ENCODE measurements around the gene ATP9A.
A peak's percentile ranks its signal among the peaks of the same experiment; 100 is the strongest.
"Not testable (repeated sequence)": the region's sequence is repeated elsewhere in the genome, so short reads cannot be mapped to it uniquely, and the experiment has no call there.

ATP9A gene

DNA sequence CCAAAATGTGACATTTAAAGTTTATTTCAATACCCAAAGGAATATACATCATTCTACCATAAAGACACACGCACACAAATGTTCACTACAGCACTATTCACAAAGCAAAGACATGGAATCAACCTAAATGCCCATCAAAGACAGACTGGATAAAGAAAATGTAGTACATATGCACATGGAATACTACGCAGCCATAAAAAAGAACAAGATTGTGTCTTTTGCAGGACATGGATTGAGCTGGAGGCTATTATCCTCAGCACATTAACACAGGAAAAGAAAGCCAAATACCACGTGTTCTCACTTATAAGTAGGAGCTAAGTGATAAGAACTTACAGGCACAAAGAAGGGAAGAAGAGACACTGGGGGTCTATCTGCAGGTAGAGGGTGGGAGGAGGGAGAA lies 22.4 kb downstream of the ATP9A start:
- H3K14ac ChIP-seq (ENCODE audit: low read length) = no peak overlapping the region
- H3K36me3 ChIP-seq (replicated peaks in 1 of 2; ENCODE audit: control insufficient read depth in 2 of 2, insufficient read depth in 2 of 2, low read length in 2 of 2) = no peaks in the 10 kb centered on the region
- no peak overlapping the region for H2AFZ ChIP-seq (ENCODE audit: low read length)
- DNase-seq (ENCODE audit: low spot score) = no peak
- no peak overlapping the region for H2BK15ac ChIP-seq (ENCODE audit: low read length)
- no peak overlapping the region for H2BK5ac ChIP-seq (ENCODE audit: low read length)
- H3K9me3 ChIP-seq (replicated peaks in 1 of 2; ENCODE audit: control insufficient read depth in 2 of 2, insufficient read depth in 1 of 2, low read depth in 1 of 2, low read length in 2 of 2) = peaks cover 0 to 2% of the 10 kb centered on the region in 2 donors
- H3K4me2 ChIP-seq (ENCODE audit: insufficient read depth, low read length, poor library complexity, severe bottlenecking) = no peak overlapping the region
- H3K23ac ChIP-seq (ENCODE audit: low read depth, low read length, poor library complexity) = no peak overlapping the region
- H3K27ac ChIP-seq (replicated peaks; ENCODE audit: low read length) = no peak overlapping the region
- no peak overlapping the region for H2AK5ac ChIP-seq (ENCODE audit: low read depth, low read length)
- H2BK12ac ChIP-seq (ENCODE audit: low read length) = no peak overlapping the region
- no peak overlapping the region for H4K8ac ChIP-seq (ENCODE audit: low read depth, low read length)
- H2BK120ac ChIP-seq (ENCODE audit: low read depth, low read length) = no peak overlapping the region
- no peak overlapping the region for H3K18ac ChIP-seq (ENCODE audit: low read length)
- H3K79me1 ChIP-seq (ENCODE audit: low read depth, low read length) = peaks cover 3% of the 10 kb centered on the region
- no peak overlapping the region for H3K4ac ChIP-seq (ENCODE audit: low read length)
- H3K27me3 ChIP-seq (ENCODE audit: control insufficient read depth in 3 of 3, insufficient read depth in 3 of 3, low read depth in 1 of 3, low read length in 3 of 3) = no peaks in the 10 kb centered on the region
- peaks cover 0 to 6% of the 10 kb centered on the region in 2 donors for H3K4me1 ChIP-seq (ENCODE audit: control insufficient read depth in 2 of 2, insufficient read depth in 1 of 2, low read depth in 1 of 2, low read length in 2 of 2)
- WGBS, 2 donors (ENCODE audit: extremely low coverage in 2 of 2, insufficient read length in 2 of 2, insufficient replicate concordance in 1 of 2) = no CpG with 5 or more reads among the region's 3 CpGs
- H3K9ac ChIP-seq (ENCODE audit: low read depth, low read length, poor library complexity) = no peak overlapping the region
- no peak overlapping the region for H4K91ac ChIP-seq (ENCODE audit: low read depth, low read length, poor library complexity)
- no peak overlapping the region for H3K4me3 ChIP-seq (ENCODE audit: low read length in 2 of 2)

DNA sequence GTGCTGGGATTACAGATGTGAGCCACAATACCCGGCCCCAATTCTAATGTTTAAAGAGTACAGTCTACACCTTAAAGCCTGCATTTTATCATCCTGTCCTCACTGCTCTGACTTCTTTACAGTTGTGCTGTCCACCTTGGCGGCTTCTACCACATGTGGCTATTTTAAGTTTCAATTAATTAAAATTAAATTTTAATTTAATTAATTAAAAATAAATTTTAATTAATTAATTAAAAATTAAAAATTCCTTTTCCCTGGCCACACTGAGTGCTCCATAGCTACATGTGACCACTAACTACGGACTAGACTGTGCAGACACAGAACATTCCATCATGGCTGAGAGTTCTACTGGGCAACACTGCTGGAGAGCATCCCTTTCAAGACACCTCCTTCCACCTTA lies 27.4 kb downstream of the ATP9A start:
- Histone ChIP-seq H3K4me2 (ENCODE audit: insufficient read depth, low read length, poor library complexity, severe bottlenecking) (no peak overlapping the region), H2BK5ac (ENCODE audit: low read length) (no peak overlapping the region), H3K27me3 (ENCODE audit: control insufficient read depth in 3 of 3, insufficient read depth in 3 of 3, low read depth in 1 of 3, low read length in 3 of 3) (no peaks in the 10 kb centered on the region), H2BK12ac (ENCODE audit: low read length) (no peak overlapping the region), H2BK15ac (ENCODE audit: low read length) (no peak overlapping the region), H3K27ac (replicated peaks; ENCODE audit: low read length) (no peak overlapping the region), H4K91ac (ENCODE audit: low read depth, low read length, poor library complexity) (no peak overlapping the region), H2AK5ac (ENCODE audit: low read depth, low read length) (no peak overlapping the region), H2AFZ (ENCODE audit: low read length) (no peak overlapping the region), H3K4me1 (ENCODE audit: control insufficient read depth in 2 of 2, insufficient read depth in 1 of 2, low read depth in 1 of 2, low read length in 2 of 2) (peaks cover 0 to 4% of the 10 kb centered on the region in 2 donors), H3K4me3 (ENCODE audit: low read length in 2 of 2) (no peak overlapping the region), H3K36me3 (replicated peaks in 1 of 2; ENCODE audit: control insufficient read depth in 2 of 2, insufficient read depth in 2 of 2, low read length in 2 of 2) (no peaks in the 10 kb centered on the region), H3K14ac (ENCODE audit: low read length) (no peak overlapping the region), H3K79me1 (ENCODE audit: low read depth, low read length) (peaks cover 3% of the 10 kb centered on the region), H3K23ac (ENCODE audit: low read depth, low read length, poor library complexity) (no peak overlapping the region), H3K18ac (ENCODE audit: low read length) (no peak overlapping the region), H4K8ac (ENCODE audit: low read depth, low read length) (no peak overlapping the region), H2BK120ac (ENCODE audit: low read depth, low read length) (no peak overlapping the region), H3K9me3 (replicated peaks in 1 of 2; ENCODE audit: control insufficient read depth in 2 of 2, insufficient read depth in 1 of 2, low read depth in 1 of 2, low read length in 2 of 2) (peaks cover 0 to 2% of the 10 kb centered on the region in 2 donors), H3K9ac (ENCODE audit: low read depth, low read length, poor library complexity) (no peak overlapping the region), H3K4ac (ENCODE audit: low read length) (no peak overlapping the region)
- DNase-seq (ENCODE audit: low spot score) = no peak
- no CpG with 5 or more reads among the region's 3 CpGs for WGBS, 2 donors (ENCODE audit: extremely low coverage in 2 of 2, insufficient read length in 2 of 2, insufficient replicate concordance in 1 of 2)

DNA sequence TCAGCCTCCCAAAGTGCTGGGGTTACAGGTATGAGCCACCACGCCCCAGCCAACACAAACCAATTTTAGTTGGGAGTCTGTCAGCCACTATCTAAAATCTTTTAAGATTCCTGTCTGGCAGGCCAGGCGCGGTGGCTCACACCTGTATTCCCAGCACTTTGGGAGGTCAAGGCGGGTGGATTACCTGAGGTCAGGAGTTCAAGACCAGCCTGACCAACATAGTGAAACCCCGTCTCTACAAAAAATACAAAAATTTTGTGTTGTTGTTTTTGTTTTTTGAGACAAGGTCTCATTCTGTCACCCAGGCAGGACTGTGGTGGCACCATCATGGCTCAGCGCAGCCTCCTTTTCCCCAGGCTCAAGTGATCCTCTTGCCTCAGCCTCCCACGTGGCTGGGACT lies 27.9 kb downstream of the ATP9A start:
- not testable (repeated sequence) for H3K18ac ChIP-seq (ENCODE audit: low read length); H2BK12ac ChIP-seq (ENCODE audit: low read length); H2AK5ac ChIP-seq (ENCODE audit: low read depth, low read length); H2BK15ac ChIP-seq (ENCODE audit: low read length); H3K4me3 ChIP-seq (ENCODE audit: low read length in 2 of 2); H2BK120ac ChIP-seq (ENCODE audit: low read depth, low read length); H3K4me2 ChIP-seq (ENCODE audit: insufficient read depth, low read length, poor library complexity, severe bottlenecking); H3K27me3 ChIP-seq (ENCODE audit: control insufficient read depth in 3 of 3, insufficient read depth in 3 of 3, low read depth in 1 of 3, low read length in 3 of 3); H3K4ac ChIP-seq (ENCODE audit: low read length); H3K36me3 ChIP-seq (replicated peaks in 1 of 2; ENCODE audit: control insufficient read depth in 2 of 2, insufficient read depth in 2 of 2, low read length in 2 of 2); H3K23ac ChIP-seq (ENCODE audit: low read depth, low read length, poor library complexity); H2BK5ac ChIP-seq (ENCODE audit: low read length); H4K91ac ChIP-seq (ENCODE audit: low read depth, low read length, poor library complexity); DNase-seq (ENCODE audit: low spot score); H3K9me3 ChIP-seq (replicated peaks in 1 of 2; ENCODE audit: control insufficient read depth in 2 of 2, insufficient read depth in 1 of 2, low read depth in 1 of 2, low read length in 2 of 2); H3K4me1 ChIP-seq (ENCODE audit: control insufficient read depth in 2 of 2, insufficient read depth in 1 of 2, low read depth in 1 of 2, low read length in 2 of 2); H3K14ac ChIP-seq (ENCODE audit: low read length); H4K8ac ChIP-seq (ENCODE audit: low read depth, low read length); H2AFZ ChIP-seq (ENCODE audit: low read length); H3K9ac ChIP-seq (ENCODE audit: low read depth, low read length, poor library complexity); H3K27ac ChIP-seq (replicated peaks; ENCODE audit: low read length); H3K79me1 ChIP-seq (ENCODE audit: low read depth, low read length)
- no CpG with 5 or more reads among the region's 7 CpGs for WGBS, 2 donors (ENCODE audit: extremely low coverage in 2 of 2, insufficient read length in 2 of 2, insufficient replicate concordance in 1 of 2)

DNA sequence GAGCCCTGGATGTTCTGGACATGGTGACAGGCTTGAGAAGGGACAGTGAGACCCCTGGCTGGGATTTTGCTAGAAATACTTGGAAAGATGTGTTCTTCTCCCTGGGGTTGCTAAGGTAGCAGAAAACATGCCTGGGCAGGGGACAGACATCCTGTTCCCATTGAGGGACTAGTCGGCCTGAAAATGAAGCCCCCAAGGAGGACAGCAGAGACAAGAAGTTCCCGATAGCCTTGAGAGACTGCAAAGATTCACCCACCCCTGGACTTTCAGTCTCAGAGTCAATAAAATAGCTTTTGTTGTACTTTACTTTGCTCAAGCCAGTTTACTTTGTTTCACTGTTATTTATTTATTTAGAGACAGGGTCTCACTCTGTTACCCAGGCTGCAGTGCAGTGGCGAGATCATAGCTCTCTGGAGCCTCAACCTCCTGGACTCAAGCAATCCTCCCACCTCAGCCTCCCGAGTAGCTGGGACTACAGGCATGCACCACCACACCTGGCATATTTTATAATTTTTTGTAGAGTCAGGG lies 28.4 kb downstream of the ATP9A start:
- Histone ChIP-seq H2BK15ac (ENCODE audit: low read length) (no peak overlapping the region), H2BK120ac (ENCODE audit: low read depth, low read length) (no peak overlapping the region), H2AK5ac (ENCODE audit: low read depth, low read length) (no peak overlapping the region), H3K79me1 (ENCODE audit: low read depth, low read length) (peaks cover 3% of the 10 kb centered on the region), H3K23ac (ENCODE audit: low read depth, low read length, poor library complexity) (no peak overlapping the region), H2BK12ac (ENCODE audit: low read length) (no peak overlapping the region), H3K27me3 (ENCODE audit: control insufficient read depth in 3 of 3, insufficient read depth in 3 of 3, low read depth in 1 of 3, low read length in 3 of 3) (no peaks in the 10 kb centered on the region), H3K18ac (ENCODE audit: low read length) (peak overlapping the region; percentile 35), H3K36me3 (replicated peaks in 1 of 2; ENCODE audit: control insufficient read depth in 2 of 2, insufficient read depth in 2 of 2, low read length in 2 of 2) (no peaks in the 10 kb centered on the region), H3K4me2 (ENCODE audit: insufficient read depth, low read length, poor library complexity, severe bottlenecking) (no peak overlapping the region), H2BK5ac (ENCODE audit: low read length) (no peak overlapping the region), H3K14ac (ENCODE audit: low read length) (no peak overlapping the region), H3K9me3 (replicated peaks in 1 of 2; ENCODE audit: control insufficient read depth in 2 of 2, insufficient read depth in 1 of 2, low read depth in 1 of 2, low read length in 2 of 2) (peaks cover 0 to 2% of the 10 kb centered on the region in 2 donors), H3K27ac (replicated peaks; ENCODE audit: low read length) (no peak overlapping the region), H3K4me1 (ENCODE audit: control insufficient read depth in 2 of 2, insufficient read depth in 1 of 2, low read depth in 1 of 2, low read length in 2 of 2) (peaks cover 0 to 4% of the 10 kb centered on the region in 2 donors), H2AFZ (ENCODE audit: low read length) (no peak overlapping the region), H3K9ac (ENCODE audit: low read depth, low read length, poor library complexity) (no peak overlapping the region), H4K91ac (ENCODE audit: low read depth, low read length, poor library complexity) (no peak overlapping the region), H4K8ac (ENCODE audit: low read depth, low read length) (no peak overlapping the region), H3K4ac (ENCODE audit: low read length) (no peak overlapping the region), H3K4me3 (ENCODE audit: low read length in 2 of 2) (no peak overlapping the region)
- no peak for DNase-seq (ENCODE audit: low spot score)
- WGBS, 2 donors (ENCODE audit: extremely low coverage in 2 of 2, insufficient read length in 2 of 2, insufficient replicate concordance in 1 of 2) = no CpG with 5 or more reads among the region's 4 CpGs
